ENCODE results near the gene NFKBIE.

The NFKBIE gene

GRCh38 chr6:44250067-44250717, 15.2 kb downstream of the NFKBIE start:
- DNase-seq (ENCODE audit: low read depth), result no peak
- no peak overlapping the region for H3K4me3 ChIP-seq (ENCODE audit: low read depth, low read length)

GRCh38 chr6:44249082-44249748, 16.1 kb downstream of the NFKBIE start:
- H3K4me3 ChIP-seq (ENCODE audit: low read depth, low read length), result peak overlapping the region; percentile 71
- no peak for DNase-seq (ENCODE audit: low read depth)

GRCh38 chr6:44248579-44248978, 16.8 kb downstream of the NFKBIE start:
- H3K4me3 ChIP-seq (ENCODE audit: low read depth, low read length), result peak overlapping the region; percentile 71
- DNase-seq (ENCODE audit: low read depth), result no peak

GRCh38 chr6:44247338-44248302, 17.7 kb downstream of the NFKBIE start:
- peak overlapping the region; percentile 71 for H3K4me3 ChIP-seq (ENCODE audit: low read depth, low read length)
- DNase-seq (ENCODE audit: low read depth), result no peak

GRCh38 chr6:44246663-44247337, 18.6 kb downstream of the NFKBIE start, which contains the start of gene HSP90AB1:
HSP90AB1 (plus strand) TSS chr6:44247101; CDS start chr6:44248630, 1,529 bp downstream.
- peak within 1 kb of the TSS; percentile 71 for H3K4me3 ChIP-seq (ENCODE audit: low read depth, low read length)
- DNase-seq (ENCODE audit: low read depth), result peak; percentile 97

- H3K4me3 ChIP-seq (ENCODE audit: low read depth, low read length), result peak overlapping the region; percentile 71
- DNase-seq (ENCODE audit: low read depth), result no peak
Observed at GRCh38 chr6:44245912-44246662, 19.3 kb downstream of the NFKBIE start.

- DNase-seq (ENCODE audit: low read depth), result no peak
- peak overlapping the region; percentile 71 for H3K4me3 ChIP-seq (ENCODE audit: low read depth, low read length)
Observed at GRCh38 chr6:44245391-44245911, 19.9 kb downstream of the NFKBIE start.

GRCh38 chr6:44243345-44243744, 22.0 kb downstream of the NFKBIE start:
- DNase-seq (ENCODE audit: low read depth), result no peak

GRCh38 chr6:44238687-44239350, 26.5 kb downstream of the NFKBIE start:
- no peak for DNase-seq (ENCODE audit: low read depth)
- H3K4me3 ChIP-seq (ENCODE audit: low read depth, low read length), result no peak overlapping the region

More at GRCh38 chr6:44243345-44243744, 22.0 kb downstream of the NFKBIE start:
- H3K4me3 ChIP-seq (ENCODE audit: low read depth, low read length), result no peak overlapping the region

GRCh38 chr6:44237813-44238433, 27.4 kb downstream of the NFKBIE start:
- DNase-seq (ENCODE audit: low read depth), result no peak

GRCh38 chr6:44237021-44237812, 28.1 kb downstream of the NFKBIE start:
- DNase-seq (ENCODE audit: low read depth), result peak; percentile 90

More at GRCh38 chr6:44237813-44238433, 27.4 kb downstream of the NFKBIE start:
- H3K4me3 ChIP-seq (ENCODE audit: low read depth, low read length), result peak overlapping the region; percentile 53

GRCh38 chr6:44235891-44236516, 29.3 kb downstream of the NFKBIE start:
- no peak overlapping the region for H3K4me3 ChIP-seq (ENCODE audit: low read depth, low read length)
- DNase-seq (ENCODE audit: low read depth), result no peak

More at GRCh38 chr6:44237021-44237812, 28.1 kb downstream of the NFKBIE start:
- peak overlapping the region; percentile 53 for H3K4me3 ChIP-seq (ENCODE audit: low read depth, low read length)

GRCh38 chr6:44235269-44235668, 30.1 kb downstream of the NFKBIE start:
- no peak overlapping the region for H3K4me3 ChIP-seq (ENCODE audit: low read depth, low read length)
- no peak for DNase-seq (ENCODE audit: low read depth)

- DNase-seq (ENCODE audit: low read depth), result no peak
- no peak overlapping the region for H3K4me3 ChIP-seq (ENCODE audit: low read depth, low read length)
Observed at GRCh38 chr6:44234101-44235025, 31.0 kb downstream of the NFKBIE start.

- DNase-seq (ENCODE audit: low read depth), result no peak
- no peak overlapping the region for H3K4me3 ChIP-seq (ENCODE audit: low read depth, low read length)
Observed at GRCh38 chr6:44233567-44234100, 31.7 kb downstream of the NFKBIE start.
